GM21360 (cell line): ENCODE results near the gene SLAMF1.
"Not testable (repeated sequence)": the region's sequence is repeated elsewhere in the genome, so short reads cannot be mapped to it uniquely, and the experiment has no call there.

Experiments used
- ATAC-seq: cut with Tn5 transposase; IDR thresholded peaks from one replicate; pipeline ENCODE4 v1.9.1; 2021; ENCODE audit warnings: mild to moderate bottlenecking, moderate library complexity; ENCODE audit not compliant: unreplicated experiment

SLAMF1 gene

GRCh38 chr1:160567858-160568682 is 78.8 kb downstream of the SLAMF1 start:
- ATAC-seq: peak; percentile 45

DNA sequence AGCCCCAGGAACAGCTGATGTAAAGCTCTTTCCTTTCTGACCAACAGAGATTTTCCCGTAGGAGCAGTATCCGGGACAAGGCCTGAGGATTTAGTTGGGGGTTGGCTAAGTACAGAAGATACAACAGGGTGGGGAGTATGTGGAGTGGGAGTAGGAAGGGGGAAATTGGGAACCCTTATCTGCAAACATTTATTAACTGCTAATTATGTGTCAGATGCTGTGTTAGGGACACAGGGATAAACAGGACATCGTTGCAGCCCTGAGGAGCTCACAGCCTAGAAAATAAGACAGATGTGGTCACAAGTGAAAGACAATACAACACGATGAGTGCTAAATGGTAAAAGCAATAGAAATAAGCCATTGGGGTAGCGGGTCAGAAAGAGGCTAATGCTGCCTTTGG is 79.5 kb downstream of the SLAMF1 start:
- ATAC-seq: no peak

DNA sequence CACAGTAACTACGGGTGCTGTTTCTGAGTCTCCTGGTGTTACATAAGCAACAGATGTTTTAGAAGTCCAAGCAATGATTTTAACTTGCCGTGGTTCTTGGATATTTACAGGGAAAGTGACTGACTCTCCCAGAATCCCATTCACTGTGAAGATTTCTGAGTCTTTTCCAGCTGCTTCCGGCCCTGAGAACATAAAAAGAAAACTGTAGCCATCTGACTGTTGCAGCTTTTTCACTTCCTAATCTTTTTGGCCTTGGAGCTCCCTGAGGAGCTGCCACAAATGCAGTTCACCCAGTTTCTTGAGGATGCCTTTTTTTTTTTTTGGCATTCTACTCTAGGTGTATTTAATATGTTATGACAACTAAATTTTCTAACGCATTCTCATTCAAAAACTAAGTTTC is 81.3 kb downstream of the SLAMF1 start:
- no peak for ATAC-seq

GRCh38 chr1:160563230-160563629 is 83.6 kb downstream of the SLAMF1 start:
- not testable (repeated sequence) for ATAC-seq

DNA sequence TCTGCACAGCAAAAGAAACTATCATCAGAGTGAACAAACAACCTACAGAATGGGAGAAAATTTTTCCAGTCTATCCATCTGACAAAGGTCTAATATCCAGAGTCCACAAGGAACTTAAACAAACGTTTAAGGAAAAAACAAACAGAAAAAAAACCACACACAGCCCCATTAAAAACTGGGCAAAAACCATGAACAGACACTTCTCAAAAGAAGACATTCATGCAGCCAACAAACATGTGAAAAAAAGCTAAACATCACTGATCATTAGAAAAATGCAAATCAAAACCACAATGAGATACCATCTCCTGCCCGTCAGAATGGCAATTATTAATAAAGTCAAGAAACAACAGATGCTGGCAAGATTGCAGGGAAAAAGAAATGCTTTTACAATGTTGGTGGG is 84.1 kb downstream of the SLAMF1 start:
- ATAC-seq: not testable (repeated sequence)

DNA sequence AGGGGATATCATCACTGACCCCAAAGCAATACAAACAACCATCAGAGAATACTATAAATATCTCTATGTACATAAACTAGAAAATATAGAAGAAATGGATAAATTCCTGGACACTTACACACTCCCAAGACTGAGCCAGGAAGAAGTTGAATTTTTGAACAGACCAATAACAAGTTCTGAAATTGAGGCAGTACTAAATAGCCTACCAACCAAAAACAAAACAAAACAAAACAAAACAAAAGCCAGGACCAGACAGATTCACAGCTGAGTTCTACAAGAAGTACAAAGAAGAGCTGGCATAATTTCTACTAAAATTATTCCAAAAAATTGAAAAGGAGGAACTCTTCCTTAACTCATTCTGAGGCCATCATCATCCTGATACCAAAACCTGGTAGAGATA is 86.0 kb downstream of the SLAMF1 start:
- ATAC-seq: no peak

DNA sequence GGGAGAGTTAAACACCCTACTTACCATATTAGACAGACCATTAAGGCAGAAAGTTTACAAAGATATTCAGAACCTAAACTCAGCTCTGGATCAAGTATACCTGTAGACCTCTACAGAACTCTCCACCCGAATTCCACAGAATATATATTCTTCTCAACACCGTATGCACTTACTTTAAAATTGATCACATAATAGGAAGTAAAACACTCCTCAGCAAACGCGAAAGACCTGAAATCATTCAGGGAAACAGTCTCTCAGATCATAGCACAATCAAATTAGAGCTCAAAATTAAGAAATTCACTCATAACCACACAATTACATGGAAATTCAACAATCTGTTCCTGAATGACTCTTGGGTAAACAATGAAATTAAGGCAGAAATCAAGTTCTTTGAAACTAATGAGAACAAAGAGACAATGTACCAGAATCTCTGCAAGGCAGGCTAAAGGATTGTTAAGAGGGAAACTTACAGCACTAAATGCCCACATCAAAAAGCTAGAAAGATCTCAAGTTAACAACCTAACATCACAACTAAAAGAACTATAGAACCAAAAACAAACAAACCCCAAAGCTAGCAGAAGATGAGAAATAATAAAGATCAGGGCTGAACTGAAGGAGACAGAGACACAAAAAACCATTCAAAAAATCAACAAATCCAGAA is 86.7 kb downstream of the SLAMF1 start:
- no peak for ATAC-seq

- ATAC-seq: not testable (repeated sequence)
These were observed 87.4 kb downstream of the SLAMF1 start for GRCh38 chr1:160559437-160559836.

- no peak for ATAC-seq
These were observed 88.0 kb downstream of the SLAMF1 start for GRCh38 chr1:160558660-160559380.
